GM12873 (cell line): ENCODE measurements around the gene CHRNA5.

Source experiments
- CTCF ChIP-seq: IDR thresholded peaks from 2 replicates; pipeline ENCODE4 v1.5.1; 2012; ENCODE audit warnings: low read depth, mild to moderate bottlenecking, moderate library complexity, low read length, control low read depth; ENCODE audit not compliant: insufficient read depth; ENCODE audit errors: missing control alignments

Gene CHRNA5

GRCh38 chr15:78624651-78625590 lies 59.6 kb downstream of the CHRNA5 start:
- no peak for TF ChIP-seq CTCF

GRCh38 chr15:78625606-78626280 lies 60.4 kb downstream of the CHRNA5 start:
- TF ChIP-seq CTCF: no peak

- TF ChIP-seq CTCF: no peak
Measured at GRCh38 chr15:78626381-78626995, 61.2 kb downstream of the CHRNA5 start.

GRCh38 chr15:78627348-78627747 lies 62.0 kb downstream of the CHRNA5 start:
- no peak for TF ChIP-seq CTCF

GRCh38 chr15:78628227-78628626 lies 62.9 kb downstream of the CHRNA5 start:
- no peak for TF ChIP-seq CTCF

GRCh38 chr15:78629031-78629715 lies 63.9 kb downstream of the CHRNA5 start:
- no peak for TF ChIP-seq CTCF

GRCh38 chr15:78629716-78630065 lies 64.4 kb downstream of the CHRNA5 start:
- TF ChIP-seq CTCF: no peak
